Right lobe of liver (tissue), 4 donors: ENCODE data around the gene MYEOV.

Source experiments
- CTCF ChIP-seq, 4 donors: fragments of 200-600 bp in 3 of 4; fragments of 450-650 bp in 1 of 4; IDR thresholded peaks; one replicate each; pipeline versions ENCODE4 v1.5.1 to v1.8.0; 2016 to 2022; ENCODE audit warnings: antibody characterized with exemption in 4 of 4, mild to moderate bottlenecking in 2 of 4
- POLR2A ChIP-seq: fragments of 450-650 bp; IDR thresholded peaks from one replicate; pipeline ENCODE4 v1.6.1; 2017; ENCODE audit warnings: antibody characterized with exemption, mild to moderate bottlenecking
- donor health status: DM: no; HTN: no; CAD: no.
- donor health status: DM: no; HTN: no; CAD: no.
- donor health status: DM: no; HTN: yes; CAD: no.

- TF ChIP-seq CTCF (IDR thresholded peaks at IDR 0.05) = no peak
- no peak for TF ChIP-seq POLR2A
These were observed 24.1 kb downstream of the MYEOV start for GRCh38 chr11:69318093-69318420.
